Measurements from ENCODE around the gene RBM22.

- TF ChIP-seq CTCF (IDR thresholded peaks at IDR 0.05; ENCODE audit: low read length) (no peak), EZH2 (optimal IDR thresholded peaks at IDR 0.05; ENCODE audit: low read depth, low read length) (no peak), EZH2phosphoT487 (IDR thresholded peaks at IDR 0.05; ENCODE audit: low read length) (no peak)
Measured at GRCh38 chr5:150700246-150700593, 642 bp downstream of the RBM22 start.

Data from MM.1S (cell line).